ENCODE data around the gene INSIG2. TPM values are rescaled to one million over a fixed set of nuclear protein-coding genes. Genes with fewer than 3 reads are reported as not detected.

INSIG2 gene
- total RNA-seq, 1 donor from 2014 or later, result 25.6 TPM

GRCh38 chr2:118153433-118153832, 65.2 kb downstream of the INSIG2 start:
- no peak for DNase-seq

GRCh38 chr2:118154176-118154575, 65.9 kb downstream of the INSIG2 start:
- intact Hi-C loops (cut with DNase I), result no loop called here
- H3K36me3 ChIP-seq, result no peaks in the 10 kb centered on the region
- TF ChIP-seq CTCF (IDR thresholded peaks at IDR 0.05), result no peak
- H3K9me3 ChIP-seq, result peaks cover 7% of the 10 kb centered on the region
- H3K27me3 ChIP-seq (ENCODE audit: low read depth), result no peaks in the 10 kb centered on the region
- no peaks in the 10 kb centered on the region for H3K4me1 ChIP-seq
- ATAC-seq (no peak), DNase-seq (no peak)
- no peak overlapping the region for H3K4me3 ChIP-seq
- H3K27ac ChIP-seq, result no peak overlapping the region

More at GRCh38 chr2:118153433-118153832, 65.2 kb downstream of the INSIG2 start:
- no peak overlapping the region for H3K27ac ChIP-seq
- no peak for ATAC-seq
- H3K4me1 ChIP-seq, result no peaks in the 10 kb centered on the region
- H3K27me3 ChIP-seq (ENCODE audit: low read depth), result no peaks in the 10 kb centered on the region
- H3K36me3 ChIP-seq, result no peaks in the 10 kb centered on the region
- no peak for TF ChIP-seq CTCF (IDR thresholded peaks at IDR 0.05)
- intact Hi-C loops (cut with DNase I), result no loop called here
- H3K4me3 ChIP-seq, result no peak overlapping the region
- H3K9me3 ChIP-seq, result peaks cover 7% of the 10 kb centered on the region

Other genes starting within 250 kb of the INSIG2 start
- gene CCDC93, start 74.4 kb upstream of the INSIG2 start, total RNA-seq, result 47.3 TPM

Data from lower lobe of right lung (tissue), 2 donors.